Stimulated activated naive B cell treated with anti-CD40 and anti-IgM and Interleukin-4, amounts not matched to agents 10 μg/mL and 1 μg/mL and 100 μg/mL, for 72 hours (primary cell): ENCODE measurements around the gene PSMD6.

Experiments
- ATAC-seq, 2 donors: fragments of 150-1000 bp; cut with Tn5 transposase; replicated peaks; 2 replicates each; pipeline ENCODE4 v1.10.0; 2021; ENCODE audit warnings: moderate library complexity in 1 of 2
- DNase-seq: peaks from one replicate; pipeline ENCODE4 v3.0.0; 2021
- H3K27ac Mint-ChIP-seq: one replicate; pipeline ENCODE4 v1.8.0; 2022; ENCODE audit warnings: mild to moderate bottlenecking, mixed read lengths
- H3K27me3 Mint-ChIP-seq, 2 donors: one replicate each; pipeline ENCODE4 v1.8.0; 2022; ENCODE audit warnings: mixed read lengths in 2 of 2
- H3K36me3 Mint-ChIP-seq, 2 donors: one replicate each; pipeline ENCODE4 v1.8.0; 2022; ENCODE audit warnings: mixed read lengths in 2 of 2, mild to moderate bottlenecking in 1 of 2
- H3K4me1 Mint-ChIP-seq, 2 donors: one replicate each; pipeline ENCODE4 v1.8.0; 2022; ENCODE audit warnings: mixed read lengths in 2 of 2, mild to moderate bottlenecking in 1 of 2
- H3K4me3 Mint-ChIP-seq, 2 donors: one replicate each; pipeline ENCODE4 v1.8.0; 2022; ENCODE audit warnings: mild to moderate bottlenecking in 2 of 2, mixed read lengths in 2 of 2, moderate library complexity in 1 of 2
- H3K9me3 Mint-ChIP-seq, 2 donors: one replicate each; pipeline ENCODE4 v1.8.0; 2022; ENCODE audit warnings: mixed read lengths in 2 of 2, mild to moderate bottlenecking in 1 of 2

PSMD6 gene

GRCh38 chr3:63972987-63973386 lies 50.3 kb downstream of the PSMD6 start:
- no peak for DNase-seq
- H3K4me3 Mint-ChIP-seq: no peak overlapping the region
- peaks cover 40 to 53% of the 10 kb centered on the region in 2 donors for H3K4me1 Mint-ChIP-seq
- ATAC-seq: no peak
- no peaks in the 10 kb centered on the region for H3K9me3 Mint-ChIP-seq
- H3K27me3 Mint-ChIP-seq: no peaks in the 10 kb centered on the region
- H3K27ac Mint-ChIP-seq: no peak overlapping the region
- H3K36me3 Mint-ChIP-seq: peaks cover 32 to 45% of the 10 kb centered on the region in 2 donors

GRCh38 chr3:63972196-63972595 lies 51.1 kb downstream of the PSMD6 start:
- ATAC-seq (no peak), DNase-seq (no peak)
- peak overlapping the region; percentile 9 for H3K27ac Mint-ChIP-seq
- peaks cover 34 to 48% of the 10 kb centered on the region in 2 donors for H3K36me3 Mint-ChIP-seq
- no peaks in the 10 kb centered on the region for H3K27me3 Mint-ChIP-seq
- H3K4me3 Mint-ChIP-seq: no peak overlapping the region
- no peaks in the 10 kb centered on the region for H3K9me3 Mint-ChIP-seq
- H3K4me1 Mint-ChIP-seq: peaks cover 43 to 53% of the 10 kb centered on the region in 2 donors

- Mint-ChIP-seq H3K9me3 (no peaks in the 10 kb centered on the region), H3K4me1 (peaks cover 43 to 55% of the 10 kb centered on the region in 2 donors), H3K27ac (peak overlapping the region; percentile 48), H3K27me3 (no peaks in the 10 kb centered on the region), H3K4me3 (peak overlapping the region; percentile 12 to 47), H3K36me3 (peaks cover 29 to 40% of the 10 kb centered on the region in 2 donors)
- DNase-seq: no peak
- ATAC-seq: peak in 1 of 2 donors; percentile 64
These were observed 52.4 kb downstream of the PSMD6 start for GRCh38 chr3:63970631-63971475.

GRCh38 chr3:63969876-63970275 lies 53.4 kb downstream of the PSMD6 start:
- Mint-ChIP-seq H3K36me3 (peaks cover 30 to 37% of the 10 kb centered on the region in 2 donors), H3K27ac (no peak overlapping the region), H3K9me3 (no peaks in the 10 kb centered on the region), H3K4me3 (no peak overlapping the region), H3K27me3 (no peaks in the 10 kb centered on the region), H3K4me1 (peaks cover 40 to 58% of the 10 kb centered on the region in 2 donors)
- ATAC-seq (no peak), DNase-seq (no peak)

- DNase-seq: no peak
- H3K9me3 Mint-ChIP-seq: no peaks in the 10 kb centered on the region
These were observed 54.5 kb downstream of the PSMD6 start for GRCh38 chr3:63968612-63969350.

GRCh38 chr3:63967675-63968611 lies 55.4 kb downstream of the PSMD6 start:
- peak; percentile 70 to 72 for ATAC-seq
- peak overlapping the region; percentile 59 to 72 for H3K4me3 Mint-ChIP-seq
- no peak for DNase-seq
- H3K4me1 Mint-ChIP-seq: peaks cover 35 to 54% of the 10 kb centered on the region in 2 donors
- peaks cover 28 to 29% of the 10 kb centered on the region in 2 donors for H3K36me3 Mint-ChIP-seq
- no peaks in the 10 kb centered on the region for H3K27me3 Mint-ChIP-seq
- H3K9me3 Mint-ChIP-seq: no peaks in the 10 kb centered on the region
- peak overlapping the region; percentile 74 for H3K27ac Mint-ChIP-seq

More at GRCh38 chr3:63968612-63969350, 54.5 kb downstream of the PSMD6 start:
- peaks cover 30 to 33% of the 10 kb centered on the region in 2 donors for H3K36me3 Mint-ChIP-seq
- peak overlapping the region; percentile 21 for H3K27ac Mint-ChIP-seq
- ATAC-seq: no peak
- peaks cover 38 to 54% of the 10 kb centered on the region in 2 donors for H3K4me1 Mint-ChIP-seq
- no peaks in the 10 kb centered on the region for H3K27me3 Mint-ChIP-seq
- H3K4me3 Mint-ChIP-seq: peak overlapping the region; percentile 59 to 72

- no peaks in the 10 kb centered on the region for H3K27me3 Mint-ChIP-seq
- H3K4me3 Mint-ChIP-seq: no peak overlapping the region
- H3K36me3 Mint-ChIP-seq: peaks cover 22 to 29% of the 10 kb centered on the region in 2 donors
- ATAC-seq (no peak), DNase-seq (no peak)
- no peaks in the 10 kb centered on the region for H3K9me3 Mint-ChIP-seq
- no peak overlapping the region for H3K27ac Mint-ChIP-seq
- peaks cover 33 to 54% of the 10 kb centered on the region in 2 donors for H3K4me1 Mint-ChIP-seq
These were observed 56.4 kb downstream of the PSMD6 start for GRCh38 chr3:63966871-63967270.

GRCh38 chr3:63966007-63966406 lies 57.3 kb downstream of the PSMD6 start:
- Mint-ChIP-seq H3K4me1 (peaks cover 30 to 49% of the 10 kb centered on the region in 2 donors), H3K27me3 (no peaks in the 10 kb centered on the region), H3K27ac (no peak overlapping the region), H3K36me3 (peaks cover 18 to 26% of the 10 kb centered on the region in 2 donors), H3K4me3 (no peak overlapping the region), H3K9me3 (no peaks in the 10 kb centered on the region)
- no peak for DNase-seq
- no peak for ATAC-seq

- H3K36me3 Mint-ChIP-seq: peaks cover 20 to 28% of the 10 kb centered on the region in 2 donors
- no peak overlapping the region for H3K4me3 Mint-ChIP-seq
- no peak for DNase-seq
- H3K27ac Mint-ChIP-seq: no peak overlapping the region
- no peaks in the 10 kb centered on the region for H3K27me3 Mint-ChIP-seq
- peaks cover 28 to 48% of the 10 kb centered on the region in 2 donors for H3K4me1 Mint-ChIP-seq
- ATAC-seq: no peak
- no peaks in the 10 kb centered on the region for H3K9me3 Mint-ChIP-seq
These were observed 58.4 kb downstream of the PSMD6 start for GRCh38 chr3:63964681-63965485.

- ATAC-seq: no peak
- H3K36me3 Mint-ChIP-seq: peaks cover 18 to 19% of the 10 kb centered on the region in 2 donors
- no peak for DNase-seq
- no peak overlapping the region for H3K27ac Mint-ChIP-seq
- no peaks in the 10 kb centered on the region for H3K9me3 Mint-ChIP-seq
- H3K27me3 Mint-ChIP-seq: no peaks in the 10 kb centered on the region
- H3K4me3 Mint-ChIP-seq: no peak overlapping the region
- H3K4me1 Mint-ChIP-seq: peaks cover 23 to 40% of the 10 kb centered on the region in 2 donors
These were observed 59.8 kb downstream of the PSMD6 start for GRCh38 chr3:63963496-63963895.

GRCh38 chr3:63961891-63962290 lies 61.4 kb downstream of the PSMD6 start:
- peaks cover 15 to 32% of the 10 kb centered on the region in 2 donors for H3K4me1 Mint-ChIP-seq
- peaks cover 9 to 12% of the 10 kb centered on the region in 2 donors for H3K36me3 Mint-ChIP-seq
- peak; percentile 82 to 91 for ATAC-seq
- H3K9me3 Mint-ChIP-seq: no peaks in the 10 kb centered on the region
- no peaks in the 10 kb centered on the region for H3K27me3 Mint-ChIP-seq
- DNase-seq: no peak
- no peak overlapping the region for H3K4me3 Mint-ChIP-seq
- H3K27ac Mint-ChIP-seq: no peak overlapping the region
